GM12878 (cell line): ENCODE results near the gene MAP1LC3A. TPM values are rescaled to one million over a fixed set of nuclear protein-coding genes. Genes with fewer than 3 reads are reported as not detected.

Source experiments
- ATF2 ChIP-seq: IDR thresholded peaks from 2 replicates; pipeline ENCODE4 v1.6.1; 2012; ENCODE audit warnings: low read length, inconsistent platforms
- ATF3 ChIP-seq: IDR thresholded peaks from 2 replicates; pipeline ENCODE4 v1.6.1; 2011; ENCODE audit warnings: low read depth, mild to moderate bottlenecking, low read length, moderate library complexity, borderline replicate concordance; ENCODE audit errors: extremely low read depth
- BHLHE40 ChIP-seq, 2 experiments: fragments of 450-650 bp in 1 of 2; IDR thresholded peaks; 2 replicates each; pipeline ENCODE4 v1.6.1; 2011 to 2017; ENCODE audit warnings: low read depth in 2 of 2, borderline replicate concordance in 1 of 2, improper control_type of control experiment in 1 of 2, low read length in 1 of 2, mild to moderate bottlenecking in 1 of 2
- BRCA1 ChIP-seq: IDR thresholded peaks from 2 replicates; pipeline ENCODE4 v1.6.1; 2011; ENCODE audit warnings: low read depth, low read length, improper control_type of control experiment
- EGR1 ChIP-seq, 2 experiments: IDR thresholded peaks; 1 replicate in 1 of 2; 2 replicates in 1 of 2; pipeline ENCODE4 v1.6.1; 2011 to 2012; ENCODE audit warnings: low read depth in 2 of 2, low read length in 2 of 2, borderline replicate concordance in 1 of 2, mild to moderate bottlenecking in 1 of 2, moderate library complexity in 1 of 2
- MEF2B ChIP-seq: fragments of 450-650 bp; IDR thresholded peaks from 2 replicates; pipeline ENCODE4 v1.6.1; 2018; ENCODE audit warnings: mild to moderate bottlenecking, moderate library complexity; ENCODE audit not compliant: partially characterized antibody, poor library complexity, severe bottlenecking
- RELB ChIP-seq: fragments of 450-650 bp; IDR thresholded peaks from 2 replicates; pipeline ENCODE4 v1.6.1; 2017; ENCODE audit warnings: low read depth, mild to moderate bottlenecking, moderate library complexity
- ZBTB4 ChIP-seq: fragments of 450-650 bp; formaldehyde crosslinking; IDR thresholded peaks from 2 replicates; pipeline ENCODE4 v1.4.0; 2022; ENCODE audit warnings: mild to moderate bottlenecking, moderate library complexity
- ZNF384 ChIP-seq: IDR thresholded peaks from 2 replicates; pipeline ENCODE4 v1.6.1; 2012; ENCODE audit warnings: low read depth, mild to moderate bottlenecking, low read length, improper control_type of control experiment, borderline replicate concordance
- polyA plus RNA-seq, 11 experiments: library from polyadenylated mRNA; depleted of rRNA in 4 of 11; unstranded in 6 of 11; stranded (reverse) in 5 of 11; fragments of >200 nt; fragmentation: Nextera tagmentation in 4 of 11; fragmentation: Illumina TruSeq in 1 of 11; extraction: Ambion mirVana in 4 of 11; extraction: Trizol in 1 of 11; gene quantifications; 1 replicate in 1 of 11; 2 replicates in 10 of 11; pipeline versions ENCODE4 v1.2.1 to v1.2.3, GENCODE V29; 2011 to 2016; ENCODE audit warnings: inconsistent platforms in 2 of 11, missing spikeins in 2 of 11, low read depth in 1 of 11
- total RNA-seq, 4 experiments: library from RNA; depleted of rRNA in 3 of 4; stranded (reverse); fragments of >200 nt in 3 of 4; fragmentation: Illumina TruSeq in 1 of 4; extraction: Trizol in 1 of 4; gene quantifications; 2 replicates each; pipeline versions ENCODE4 v1.2.1 to v1.2.3, GENCODE V29; 2013 to 2021

The MAP1LC3A gene
- total and polyA plus RNA-seq, 10 of the 15 experiments (the other 5 are each of a cell fraction or from before 2014, with no cell fraction given) = 0.27 to 1.2 (median 0.39) TPM; not detected in 4

- no peak for TF ChIP-seq BHLHE40 (IDR thresholded peaks at IDR 0.05; ENCODE audit: borderline replicate concordance in 1 of 2, low read depth in 2 of 2, low read length in 1 of 2)
- peak; percentile 64; the same call in 1 of the 2 replicates for TF ChIP-seq RELB
- TF ChIP-seq EGR1 (IDR thresholded peaks at IDR 0.05; ENCODE audit: borderline replicate concordance in 1 of 2, low read depth in 2 of 2, low read length in 2 of 2) = no peak
- TF ChIP-seq ZNF384 = no peak
- TF ChIP-seq ATF2 = peak; percentile 43; the same call in 1 of the 2 replicates
- no peak for TF ChIP-seq ATF3
- no peak for TF ChIP-seq ZBTB4 (CRISPR knock-in tag)
- no peak for TF ChIP-seq BRCA1
- TF ChIP-seq MEF2B = peak; percentile 79
Measured at GRCh38 chr20:34581341-34582184, 23.0 kb downstream of the MAP1LC3A start (continued).
